ENCODE data around the gene RPH3AL.

The RPH3AL gene

DNA sequence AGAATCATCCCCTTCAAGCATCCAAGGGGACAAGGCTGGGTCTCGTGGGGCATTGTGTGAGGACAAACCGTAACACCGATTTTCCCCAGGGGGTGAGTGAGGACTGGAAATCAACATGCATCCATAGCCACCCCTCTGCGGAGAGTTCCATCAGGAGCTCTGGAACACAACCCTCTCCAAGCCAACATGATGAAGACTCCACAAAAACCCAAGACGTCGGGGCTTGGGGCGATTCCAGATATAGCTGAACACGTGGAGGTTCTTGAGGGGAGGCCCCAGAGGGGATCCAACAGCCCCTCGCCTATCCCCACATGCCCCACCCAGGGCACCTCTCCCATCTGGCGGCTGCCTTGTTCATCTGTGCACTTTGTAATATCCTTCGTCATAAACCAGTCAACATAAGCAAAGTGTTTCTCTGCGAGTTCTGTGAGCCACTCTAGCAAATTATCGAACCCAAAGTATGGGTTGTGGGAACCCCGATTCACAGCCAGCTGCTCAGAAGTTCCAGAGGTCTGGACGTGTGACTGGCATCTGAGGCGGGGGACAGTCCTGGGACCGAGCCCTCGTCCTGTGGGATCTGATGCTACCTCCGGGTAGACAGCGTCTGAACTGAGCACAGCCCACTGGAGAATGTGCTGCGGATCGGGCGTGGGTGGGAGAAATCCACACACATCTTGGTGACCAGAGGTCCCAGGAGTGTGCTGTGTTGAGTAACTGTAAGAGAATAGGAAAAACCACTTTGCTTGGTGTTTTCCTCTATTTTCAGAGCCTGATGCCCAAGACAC lies 55.5 kb downstream of the RPH3AL start:
- no peak for DNase-seq

DNA sequence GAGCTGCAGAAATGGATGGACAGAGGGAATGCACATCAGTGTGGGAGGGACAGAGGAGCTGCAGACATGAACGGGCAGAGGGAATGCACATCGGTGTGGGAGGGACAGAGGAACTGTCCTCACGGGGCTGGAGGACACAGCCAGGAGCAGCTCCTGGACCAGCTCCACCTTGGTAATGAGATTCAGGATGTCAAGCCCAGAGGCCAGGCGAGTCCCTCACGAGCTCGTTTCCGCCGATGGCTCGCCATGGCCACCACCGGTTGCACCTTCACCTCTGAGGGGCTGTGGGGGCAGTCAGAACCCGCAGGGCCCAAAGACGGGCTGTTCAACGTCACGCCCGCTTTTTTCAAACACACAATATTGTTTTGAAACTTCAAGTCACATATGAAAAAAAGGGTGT lies 56.2 kb downstream of the RPH3AL start:
- DNase-seq, result no peak

DNA sequence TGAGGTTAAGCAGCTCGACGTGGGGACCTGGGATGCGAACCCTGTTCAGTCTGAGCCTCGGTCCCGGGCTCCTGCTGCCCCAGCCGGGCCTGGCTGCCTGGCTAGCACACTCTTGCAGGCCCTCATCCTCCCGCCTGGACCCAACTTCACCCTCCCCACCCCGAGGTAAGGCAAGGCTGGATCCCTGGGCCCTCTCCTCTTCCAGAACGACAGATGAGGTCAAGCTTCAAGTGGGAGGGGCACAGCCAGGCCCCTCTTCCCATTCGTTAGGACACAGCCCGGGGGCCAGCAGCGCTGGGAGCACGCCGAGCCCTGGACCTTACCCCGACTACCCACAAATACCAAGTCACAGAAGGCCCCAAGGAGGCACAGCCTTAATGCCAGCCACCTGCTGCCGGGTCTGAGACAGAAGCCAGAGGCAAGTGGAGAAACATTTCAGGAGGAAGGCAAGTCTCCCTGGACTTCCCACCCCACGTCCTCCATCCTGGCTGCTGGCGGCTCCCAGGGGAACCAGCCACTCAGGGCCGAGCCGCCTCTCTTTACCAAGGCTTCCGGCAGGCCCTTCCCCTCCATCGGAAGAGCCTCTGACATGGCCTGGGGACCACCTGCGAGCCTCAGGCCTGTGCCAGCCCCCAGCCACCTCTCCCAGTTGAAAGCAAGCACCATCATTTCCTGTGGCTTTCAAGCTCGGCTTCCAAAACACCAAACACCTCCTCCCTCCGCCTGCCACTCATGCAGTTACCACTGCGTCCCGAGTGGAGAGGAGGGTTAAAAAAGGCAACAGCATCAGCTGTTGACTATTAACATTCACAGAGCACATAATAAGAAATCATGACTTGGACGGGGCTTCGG lies 59.9 kb downstream of the RPH3AL start:
- DNase-seq, result no peak

DNA sequence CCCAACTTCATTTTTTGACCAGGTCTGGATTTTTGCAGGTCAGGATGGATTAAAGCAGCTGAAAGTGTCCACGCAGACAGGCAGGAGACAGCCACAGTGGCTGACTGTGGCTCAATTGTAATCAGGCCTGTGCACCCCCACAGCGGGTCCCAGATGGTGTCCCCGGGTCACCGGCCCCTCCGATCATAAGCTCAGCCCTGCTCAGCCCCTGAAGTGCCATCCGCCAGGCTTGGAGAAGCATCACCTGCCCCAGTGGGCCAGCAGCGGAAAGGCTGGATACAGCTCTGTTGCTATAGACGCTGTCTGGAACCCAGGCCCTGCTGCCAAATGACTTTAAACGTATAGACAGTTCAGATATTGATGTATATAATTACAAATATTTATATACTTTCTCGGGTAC lies 60.6 kb downstream of the RPH3AL start:
- no peak for DNase-seq

DNA sequence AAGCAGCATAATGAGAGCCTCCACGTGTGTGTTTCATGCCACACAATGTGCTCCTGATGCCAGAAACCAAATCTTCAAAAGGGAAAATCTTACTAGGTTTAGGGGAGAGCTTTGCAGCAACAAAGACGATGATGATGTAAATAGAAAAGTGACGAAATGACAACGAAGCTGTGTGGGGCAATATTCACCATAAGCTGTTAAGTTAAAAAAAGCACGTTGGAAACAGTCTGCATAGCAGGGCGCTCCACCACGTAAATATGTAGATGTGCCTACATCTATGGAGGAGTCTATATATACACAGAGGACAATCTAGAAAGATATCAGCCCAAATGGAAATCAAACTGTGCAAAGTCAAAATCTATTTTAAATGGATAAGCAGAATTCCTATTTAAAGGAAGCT lies 61.0 kb downstream of the RPH3AL start:
- DNase-seq, result no peak

DNA sequence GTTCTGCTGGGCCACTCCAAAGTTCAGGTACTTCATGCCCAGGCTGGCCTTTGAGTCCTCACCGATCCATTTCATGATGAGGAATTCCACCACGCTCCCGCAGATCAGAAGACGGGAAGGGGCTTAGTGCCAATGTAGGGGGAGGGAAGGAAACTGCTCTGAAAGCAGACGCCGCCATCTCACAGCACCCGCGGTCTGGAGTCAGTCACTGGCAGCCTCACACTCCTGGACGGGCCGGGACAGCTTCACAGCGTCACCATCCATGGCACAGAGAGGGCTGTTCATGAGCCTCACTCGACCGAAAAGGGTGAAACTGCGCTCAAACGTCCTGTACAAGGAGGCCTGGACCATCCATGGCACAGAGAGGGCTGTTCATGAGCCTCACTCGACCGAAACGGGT lies 62.0 kb downstream of the RPH3AL start:
- no peak for DNase-seq

DNA sequence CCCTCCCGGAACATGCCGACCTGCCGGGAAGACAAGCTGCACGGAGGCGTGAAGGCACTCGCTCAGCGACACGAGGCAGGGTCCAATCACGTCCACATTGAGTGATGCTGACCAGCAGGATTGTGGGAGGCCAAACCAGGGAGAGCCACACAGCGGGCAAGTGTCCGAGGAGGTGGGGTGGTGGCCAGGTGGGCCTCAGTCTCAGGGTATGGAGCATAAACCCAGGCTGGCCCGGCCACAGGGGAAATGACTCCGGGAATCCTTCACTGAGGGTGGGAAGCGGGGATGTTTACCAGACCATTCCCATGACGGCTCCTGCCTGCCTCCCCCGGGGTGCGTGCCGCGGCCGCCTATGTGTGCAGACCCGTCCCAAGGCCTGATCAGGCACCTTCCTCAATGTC lies 62.5 kb downstream of the RPH3AL start:
- DNase-seq, result no peak

DNA sequence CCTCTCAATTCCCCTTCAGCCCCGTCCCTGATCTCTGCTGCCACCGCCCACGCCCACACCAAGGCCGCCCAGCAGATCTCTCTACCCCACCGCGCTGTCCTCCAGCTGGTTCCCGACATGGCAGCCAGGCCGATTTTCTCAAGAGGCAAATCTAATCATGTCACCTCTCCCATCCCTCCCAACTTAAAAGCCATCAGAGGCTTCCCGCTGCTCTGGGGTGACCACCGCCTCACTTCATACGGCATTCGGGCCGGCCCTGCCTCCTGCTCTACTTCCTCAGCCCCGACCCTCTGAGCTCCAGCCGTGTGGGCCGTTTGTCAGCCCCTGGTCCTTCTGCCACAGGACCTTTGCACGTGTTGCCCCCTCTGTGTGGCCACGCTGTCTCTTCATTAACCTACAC lies 63.2 kb downstream of the RPH3AL start:
- DNase-seq, result no peak

DNA sequence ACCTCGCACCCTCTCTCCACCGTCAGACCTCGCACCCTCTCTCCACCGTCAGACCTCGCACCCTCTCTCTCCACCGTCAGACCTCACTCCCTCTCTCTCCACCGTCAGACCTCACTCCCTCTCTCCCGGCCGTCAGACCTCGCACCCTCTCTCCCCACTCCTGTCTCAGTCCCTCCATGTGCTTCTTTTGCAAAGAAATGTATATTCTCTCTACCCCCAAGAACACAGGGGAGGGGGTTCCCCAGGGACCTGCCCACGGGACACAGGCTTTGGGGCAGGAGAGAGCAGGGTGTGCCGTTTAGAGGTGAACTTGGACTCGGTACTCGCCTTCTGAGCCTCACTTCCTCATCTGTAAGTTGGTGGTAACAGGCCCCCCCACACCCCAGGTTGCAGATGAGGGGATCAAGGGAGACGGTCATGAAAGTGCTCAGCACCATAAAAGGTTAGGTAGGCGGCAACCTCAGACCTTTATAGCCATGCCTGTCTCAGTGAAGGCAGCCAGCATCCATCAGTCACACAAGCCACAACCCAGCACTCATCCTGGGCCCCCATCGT lies 63.7 kb downstream of the RPH3AL start:
- no peak for DNase-seq

DNA sequence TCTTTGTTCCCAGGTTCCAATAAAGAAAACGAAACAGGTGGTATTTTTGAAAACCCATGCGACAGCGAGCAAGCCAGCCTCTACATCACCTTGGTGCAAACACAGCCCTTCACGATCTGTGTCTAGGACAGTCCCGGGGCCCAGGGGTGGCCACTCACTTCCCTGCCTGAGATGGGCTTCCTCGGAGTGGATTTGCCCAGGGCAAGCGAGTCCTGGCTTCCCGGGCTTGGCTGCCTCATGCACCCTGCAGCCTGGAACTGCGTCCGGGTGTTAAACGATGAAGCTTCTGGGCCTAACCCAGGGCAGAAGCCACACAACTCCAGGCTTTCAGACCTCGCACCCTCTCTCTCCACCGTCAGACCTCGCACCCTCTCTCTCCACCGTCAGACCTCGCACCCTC lies 66.0 kb downstream of the RPH3AL start:
- DNase-seq, result no peak

DNA sequence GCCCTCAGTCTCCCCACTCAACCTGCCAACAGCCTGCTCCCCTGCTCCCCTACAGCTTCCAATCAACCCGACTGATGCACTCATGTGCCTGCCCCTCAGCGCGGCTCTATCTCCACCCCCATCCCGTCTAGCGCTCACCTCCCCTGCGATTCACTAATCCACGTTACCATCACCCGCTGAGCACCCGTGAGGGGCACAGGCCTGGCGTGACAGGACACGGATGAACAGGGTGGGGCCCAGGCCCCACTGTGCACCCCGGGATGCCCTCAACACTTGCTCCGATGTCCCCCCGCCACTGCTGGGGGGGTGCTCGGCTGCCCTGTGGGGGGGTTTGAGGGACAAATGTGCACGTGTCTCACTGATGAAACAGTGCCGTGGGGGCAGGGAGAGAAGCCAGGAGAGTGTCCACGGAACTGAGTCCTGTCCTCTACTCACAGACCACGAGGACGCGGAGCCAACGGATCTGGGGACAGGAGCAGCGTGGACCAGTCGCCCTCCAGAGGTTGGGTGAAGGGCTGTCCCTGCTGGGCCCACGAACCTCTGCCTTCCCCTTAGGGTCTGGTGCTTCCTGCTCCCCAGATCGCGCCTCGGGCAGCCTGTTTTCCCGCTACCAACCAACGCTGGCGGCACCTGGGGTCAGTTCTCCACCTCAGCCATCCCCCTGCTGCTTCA lies 66.7 kb downstream of the RPH3AL start:
- no peak for DNase-seq

DNA sequence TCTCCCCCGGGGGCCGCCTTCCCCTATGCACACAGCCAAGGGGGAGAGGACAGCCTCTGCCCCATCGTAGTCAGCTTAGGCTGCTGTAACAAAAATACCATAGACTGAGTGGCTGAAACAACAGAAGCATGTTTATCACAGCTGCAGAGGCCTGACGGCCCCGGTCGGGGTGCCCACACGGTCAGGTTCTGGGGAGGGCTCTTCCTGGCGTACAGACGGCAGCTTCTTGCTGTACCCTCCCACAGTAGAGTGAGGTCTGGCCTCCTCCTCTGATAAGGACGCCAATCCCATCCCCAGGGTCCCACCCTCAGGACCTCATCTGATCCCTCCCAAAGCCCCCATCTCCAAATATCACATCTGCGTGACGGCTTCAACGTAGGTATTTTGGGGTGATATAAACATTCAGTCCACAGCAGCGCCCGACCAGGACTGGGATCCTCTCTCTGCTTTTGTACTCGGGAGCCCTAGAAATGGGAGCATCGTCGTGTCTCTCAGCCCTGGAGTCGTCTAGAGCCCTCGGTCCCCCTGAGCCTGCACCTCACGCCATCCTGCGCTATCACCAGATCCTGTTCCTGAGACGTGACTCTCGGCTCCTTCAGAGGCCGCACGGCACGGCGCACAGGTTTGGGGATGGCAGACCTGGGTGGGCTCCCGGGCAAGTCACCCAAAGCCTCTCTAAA lies 67.8 kb downstream of the RPH3AL start:
- DNase-seq, result no peak

DNA sequence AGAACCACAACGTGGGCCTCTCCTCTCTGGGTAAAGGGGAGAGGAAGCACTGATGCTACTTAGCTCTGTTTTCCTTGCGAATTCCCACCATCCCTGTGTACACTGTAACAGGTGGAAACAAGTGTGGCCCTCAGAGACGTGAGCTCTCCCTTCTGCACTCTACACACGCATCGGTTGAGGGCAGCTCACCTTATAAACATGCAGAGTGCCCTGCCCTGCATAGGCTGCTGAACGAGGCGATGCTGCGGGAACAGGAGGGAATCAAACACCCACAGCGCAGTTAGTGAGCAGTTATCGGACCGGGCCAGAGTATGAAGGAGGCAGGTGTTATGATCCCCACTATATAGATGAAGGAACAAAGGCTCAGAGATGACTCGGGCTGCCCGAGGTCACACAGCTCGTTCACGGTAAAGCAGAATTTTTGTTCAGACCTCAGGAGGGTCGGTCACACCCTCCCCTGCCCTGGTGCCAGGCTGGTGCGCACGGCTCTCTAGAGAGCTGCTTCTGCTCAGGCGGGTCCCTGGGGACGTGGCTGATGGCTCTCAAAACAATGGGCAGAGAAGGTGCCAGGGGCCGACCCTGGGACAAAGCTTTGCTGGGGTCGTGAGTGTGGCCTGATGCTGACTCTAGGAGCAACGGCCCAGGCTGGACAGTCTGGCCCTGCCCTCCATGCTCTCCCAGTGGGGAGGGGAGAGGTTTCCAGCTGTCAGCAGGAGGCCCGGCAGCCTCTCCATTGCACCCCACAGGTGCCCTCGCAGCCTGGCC lies 68.5 kb downstream of the RPH3AL start:
- DNase-seq, result no peak

DNA sequence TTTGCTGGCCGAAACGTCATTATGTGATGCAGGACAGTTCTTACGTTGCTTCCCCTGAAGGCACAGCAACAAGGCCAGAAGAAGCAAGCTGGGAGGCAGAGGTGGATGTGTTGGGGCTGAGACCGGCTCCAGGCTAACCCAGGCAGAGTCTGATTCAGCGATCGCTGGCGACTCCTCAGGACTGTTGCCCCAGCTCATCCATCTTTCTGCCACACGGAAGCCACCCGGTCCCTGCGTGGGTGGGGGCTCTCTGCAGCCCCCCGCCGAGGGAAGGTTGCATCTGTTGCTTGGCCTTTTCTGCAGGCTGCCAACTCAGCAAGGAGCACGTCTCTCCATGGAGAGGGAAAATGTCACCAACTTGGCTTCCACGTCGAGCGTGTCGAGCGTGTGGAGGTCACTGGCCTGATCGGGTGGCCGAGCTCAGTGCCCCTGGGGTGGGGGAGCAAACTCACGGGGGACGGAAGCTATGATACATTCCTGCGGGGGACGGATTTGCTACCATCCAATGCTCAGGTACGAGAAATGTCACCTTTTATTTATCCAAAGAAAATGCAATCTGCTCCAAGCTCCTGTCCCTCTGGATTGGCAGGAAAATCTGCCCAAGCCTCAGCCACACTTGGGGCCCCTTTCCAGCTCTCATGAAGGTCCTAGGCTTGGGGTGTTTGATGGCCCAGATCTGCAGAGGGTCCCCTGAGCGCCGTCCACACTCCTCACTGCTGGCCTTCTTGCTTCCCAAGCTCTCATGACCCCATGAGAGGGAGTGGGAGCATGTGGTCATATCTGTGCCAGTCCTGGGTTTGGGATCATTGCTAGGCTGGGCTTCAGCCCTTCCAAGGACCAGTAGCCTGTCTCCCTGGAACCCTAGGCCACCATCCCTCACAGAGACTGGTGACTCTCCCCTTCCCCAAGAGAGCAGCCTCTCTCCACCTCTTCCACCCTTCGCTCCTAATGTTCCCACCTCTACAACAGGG lies 69.4 kb downstream of the RPH3AL start:
- DNase-seq, result no peak

DNA sequence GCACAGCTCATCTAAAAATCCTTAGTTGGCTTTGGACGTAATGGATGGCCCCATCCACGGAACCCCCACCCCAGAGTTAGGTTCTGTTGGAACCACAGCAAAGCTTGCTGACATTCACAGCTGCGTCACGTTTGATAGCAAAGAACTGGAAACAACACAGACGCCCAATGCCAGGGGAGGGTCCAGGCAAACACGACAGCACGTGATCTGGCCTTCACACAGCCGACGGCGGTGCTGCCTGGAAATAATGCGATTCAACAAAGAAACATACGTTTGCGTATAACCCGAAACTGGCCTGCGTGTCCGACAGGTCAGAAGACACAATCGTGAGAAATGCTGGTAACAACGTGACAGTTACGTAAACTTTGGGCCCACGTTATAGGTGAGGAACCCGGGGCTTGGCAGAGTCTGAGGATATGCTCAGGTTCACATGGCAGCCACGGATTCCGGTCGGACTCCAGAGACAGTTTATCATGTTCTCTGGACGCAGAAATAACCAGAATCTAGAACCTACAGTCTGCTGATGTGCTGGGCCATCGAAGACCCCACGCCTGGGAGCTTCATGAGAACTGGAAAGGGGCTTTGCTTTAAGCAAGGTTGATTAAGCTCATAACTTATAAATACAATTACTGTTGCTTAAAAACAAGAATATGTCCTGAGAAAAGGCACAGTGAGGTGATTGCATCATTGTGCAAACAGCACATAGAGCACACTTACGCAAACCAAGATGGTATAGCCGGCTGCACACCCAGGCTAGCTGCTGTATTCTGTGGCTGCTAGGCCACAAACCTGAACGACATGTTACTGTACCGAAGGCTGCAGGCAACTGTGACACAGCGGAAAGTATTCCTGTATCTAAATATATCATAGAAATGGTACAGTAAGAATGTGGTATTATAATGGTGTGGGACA lies 70.4 kb downstream of the RPH3AL start:
- DNase-seq, result no peak

DNA sequence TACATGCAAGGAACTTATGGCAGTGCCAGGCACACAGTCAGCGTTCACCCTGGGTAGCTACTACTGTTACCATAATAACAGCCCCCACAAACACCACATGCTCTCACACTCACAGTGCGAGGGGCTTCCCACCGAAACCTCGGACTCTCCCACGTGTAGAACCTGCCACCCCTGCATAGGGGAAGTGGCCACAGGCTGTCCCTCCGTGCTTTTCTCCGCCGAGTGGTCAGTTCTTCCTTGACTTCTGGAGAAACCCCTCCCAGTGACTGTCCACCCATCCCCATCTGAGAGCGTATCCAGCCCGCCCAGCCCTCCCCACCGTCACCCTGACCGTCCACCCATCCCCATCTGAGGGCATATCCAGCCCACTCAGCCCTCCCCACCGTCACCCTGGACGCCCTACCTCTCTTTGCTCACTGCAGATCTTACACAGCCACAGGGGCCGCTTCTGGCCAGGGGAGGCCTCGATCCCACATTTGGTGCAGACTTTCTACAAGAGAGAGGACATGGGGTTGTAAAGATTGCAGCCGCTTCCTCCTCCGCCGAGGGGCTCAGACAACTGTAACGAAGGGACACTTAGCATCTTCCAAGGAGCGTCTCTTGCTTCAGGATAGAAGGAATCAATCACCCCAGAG lies 71.1 kb downstream of the RPH3AL start:
- DNase-seq, result no peak

DNA sequence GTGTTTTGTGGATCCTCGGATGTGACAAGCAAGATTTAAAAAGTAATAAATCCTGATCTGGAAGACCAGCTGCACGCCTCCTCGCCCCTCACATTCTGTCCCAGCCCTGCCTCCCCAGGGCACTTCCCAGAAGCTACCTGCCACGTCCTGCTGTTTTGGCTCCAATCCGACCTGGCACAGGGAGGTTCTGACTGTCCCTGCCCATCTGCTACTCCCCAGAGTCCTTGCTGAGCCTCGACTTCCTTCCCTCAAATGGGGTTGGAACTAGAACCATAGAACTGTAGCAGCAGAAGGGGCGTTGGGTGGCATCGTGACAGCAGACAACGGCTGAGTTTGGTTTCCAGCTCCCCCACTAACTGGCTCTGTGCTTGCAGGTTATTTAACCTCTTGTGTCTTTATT lies 71.7 kb downstream of the RPH3AL start:
- DNase-seq, result no peak

DNA sequence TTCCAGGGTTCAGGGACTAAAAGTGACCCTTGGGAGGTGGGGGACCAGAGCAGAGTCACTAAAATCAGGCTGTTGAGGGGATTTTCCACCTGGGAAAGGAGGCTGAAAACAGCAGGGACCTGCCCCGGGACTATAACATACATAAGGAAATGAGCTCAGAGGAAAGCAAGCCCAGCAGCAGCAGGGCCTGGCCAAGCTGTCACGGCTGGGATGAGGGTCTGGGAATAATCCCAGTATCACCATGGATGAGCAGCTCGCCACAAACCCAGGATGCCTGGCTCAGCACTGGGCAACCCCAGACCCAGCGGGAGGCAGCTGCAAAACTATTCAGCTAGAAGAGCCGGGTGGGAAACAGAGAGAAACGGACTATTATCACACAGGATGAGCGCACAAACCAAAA lies 72.4 kb downstream of the RPH3AL start:
- DNase-seq, result no peak

DNA sequence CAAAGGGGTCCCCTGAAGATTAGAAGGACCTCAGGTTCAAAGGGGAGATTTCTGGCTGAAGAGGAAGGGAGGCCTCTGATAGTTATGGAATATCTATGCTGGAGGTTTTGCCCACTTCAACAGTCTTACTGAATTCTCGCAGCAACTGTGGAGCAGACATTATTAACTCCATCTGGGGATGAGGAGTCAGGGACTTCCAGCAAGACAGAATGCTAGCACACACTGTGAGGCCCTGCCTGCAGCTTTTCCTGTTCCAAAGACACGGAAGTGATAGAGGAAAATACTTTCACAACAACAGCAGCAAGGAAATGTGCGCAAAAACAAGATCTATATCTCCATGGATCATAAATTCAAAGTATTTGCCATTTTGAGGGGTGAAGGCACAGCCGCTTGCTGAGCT lies 72.8 kb downstream of the RPH3AL start:
- DNase-seq, result no peak
